GM18867 (cell line): ENCODE measurements around the gene ATF4.

Source experiments
- ATAC-seq: cut with Tn5 transposase; IDR thresholded peaks from one replicate; pipeline ENCODE4 v1.9.1; 2021; ENCODE audit warnings: mild to moderate bottlenecking, moderate library complexity; ENCODE audit not compliant: unreplicated experiment

The ATF4 gene

DNA sequence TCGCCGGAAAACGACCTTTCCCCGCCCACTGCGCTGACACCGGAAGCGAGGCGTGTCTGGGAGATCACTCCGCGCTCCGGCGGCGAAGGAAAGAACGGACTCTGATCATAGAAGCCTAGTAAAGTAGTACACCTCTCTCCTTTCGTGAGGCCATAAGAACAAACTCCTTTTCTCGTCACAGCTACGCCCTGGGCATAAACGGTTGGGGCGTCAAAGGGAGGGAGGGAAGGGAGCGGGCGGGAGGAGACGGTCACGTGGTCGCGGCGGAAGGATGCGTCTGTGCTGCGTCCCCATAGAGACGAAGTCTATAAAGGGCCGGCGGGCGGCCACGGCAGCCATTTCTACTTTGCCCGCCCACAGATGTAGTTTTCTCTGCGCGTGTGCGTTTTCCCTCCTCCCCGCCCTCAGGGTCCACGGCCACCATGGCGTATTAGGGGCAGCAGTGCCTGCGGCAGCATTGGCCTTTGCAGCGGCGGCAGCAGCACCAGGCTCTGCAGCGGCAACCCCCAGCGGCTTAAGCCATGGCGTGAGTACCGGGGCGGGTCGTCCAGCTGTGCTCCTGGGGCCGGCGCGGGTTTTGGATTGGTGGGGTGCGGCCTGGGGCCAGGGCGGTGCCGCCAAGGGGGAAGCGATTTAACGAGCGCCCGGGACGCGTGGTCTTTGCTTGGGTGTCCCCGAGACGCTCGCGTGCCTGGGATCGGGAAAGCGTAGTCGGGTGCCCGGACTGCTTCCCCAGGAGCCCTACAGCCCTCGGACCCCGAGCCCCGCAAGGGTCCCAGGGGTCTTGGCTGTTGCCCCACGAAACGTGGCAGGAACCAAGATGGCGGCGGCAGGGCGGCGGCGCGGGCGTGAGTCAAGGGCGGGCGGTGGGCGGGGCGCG is at the start of gene ATF4:
TSS of gene ATF4 (plus strand) at position 337 of the 880 bp plus-strand sequence. CDS start 884 bp downstream, outside the sequence.
- ATAC-seq = peak; percentile 45

GRCh38 chr22:39471381-39472141 is 48.8 kb upstream of the ATF4 start:
- ATAC-seq = no peak

DNA sequence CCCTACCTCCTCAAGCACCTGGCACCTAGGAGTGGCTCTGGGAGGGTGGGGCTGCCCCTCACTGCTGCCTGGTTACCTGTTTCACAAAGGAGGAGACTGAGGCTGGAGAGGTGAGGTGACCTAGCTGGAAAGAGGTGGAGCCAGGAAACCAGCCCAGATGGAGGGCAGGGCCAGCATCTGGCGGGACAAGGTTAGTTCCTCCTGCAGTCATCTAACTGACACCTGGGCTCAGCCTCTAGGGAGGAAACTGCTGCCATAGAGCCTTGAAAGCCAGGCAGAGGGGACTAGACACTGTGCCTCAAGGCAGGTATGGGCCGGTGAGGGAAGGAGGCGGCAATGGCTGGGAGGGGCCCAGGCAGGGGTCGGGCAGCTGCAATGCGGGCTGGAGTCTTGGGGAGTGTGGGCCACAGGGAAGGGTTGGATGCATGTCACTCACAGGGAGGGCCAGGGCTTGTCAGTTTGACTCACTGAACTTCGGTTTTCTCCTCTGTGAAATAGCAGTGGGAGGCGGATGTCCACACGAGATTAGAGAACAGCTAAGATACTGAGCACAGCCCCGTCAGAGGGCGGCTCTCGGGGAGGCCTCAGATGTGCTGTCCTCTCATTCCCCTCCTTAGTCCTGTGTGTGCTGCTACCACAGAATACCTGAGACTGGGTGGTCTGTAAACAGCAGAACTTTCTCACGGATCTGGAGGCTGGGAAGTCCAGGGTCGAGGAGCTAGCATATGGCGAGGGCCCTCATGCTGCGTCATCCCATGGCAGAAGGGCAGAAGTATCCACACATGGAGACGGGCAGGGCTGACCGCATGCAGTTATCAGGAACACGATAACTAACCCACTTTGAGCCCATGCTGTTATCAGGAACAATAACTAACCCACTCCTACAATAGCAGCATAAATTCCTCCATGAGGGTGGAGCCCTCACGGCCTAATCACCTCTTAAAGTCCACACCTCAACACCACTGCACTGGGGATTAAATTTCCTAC is 47.5 kb upstream of the ATF4 start:
- ATAC-seq = no peak

DNA sequence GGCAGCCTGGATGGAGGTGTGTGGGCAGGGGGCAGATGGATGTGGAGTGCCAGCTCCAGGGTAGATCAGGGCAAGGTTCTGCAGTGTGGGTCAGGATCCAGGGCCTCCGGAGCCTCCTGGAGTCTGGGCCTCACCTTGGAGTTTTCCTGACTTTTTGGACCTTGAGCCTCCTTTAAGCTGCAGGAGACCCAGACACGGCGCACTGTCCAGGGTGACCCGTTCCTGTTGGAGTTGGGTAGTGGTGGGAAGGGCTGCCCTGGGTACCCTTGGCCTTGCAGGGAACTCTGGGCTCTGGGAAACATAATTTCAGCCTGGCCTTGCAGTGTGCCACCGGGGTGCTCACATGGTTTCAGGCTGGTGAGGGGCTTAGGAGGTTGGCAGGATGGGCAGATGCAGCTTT is 46.5 kb upstream of the ATF4 start:
- ATAC-seq = no peak

DNA sequence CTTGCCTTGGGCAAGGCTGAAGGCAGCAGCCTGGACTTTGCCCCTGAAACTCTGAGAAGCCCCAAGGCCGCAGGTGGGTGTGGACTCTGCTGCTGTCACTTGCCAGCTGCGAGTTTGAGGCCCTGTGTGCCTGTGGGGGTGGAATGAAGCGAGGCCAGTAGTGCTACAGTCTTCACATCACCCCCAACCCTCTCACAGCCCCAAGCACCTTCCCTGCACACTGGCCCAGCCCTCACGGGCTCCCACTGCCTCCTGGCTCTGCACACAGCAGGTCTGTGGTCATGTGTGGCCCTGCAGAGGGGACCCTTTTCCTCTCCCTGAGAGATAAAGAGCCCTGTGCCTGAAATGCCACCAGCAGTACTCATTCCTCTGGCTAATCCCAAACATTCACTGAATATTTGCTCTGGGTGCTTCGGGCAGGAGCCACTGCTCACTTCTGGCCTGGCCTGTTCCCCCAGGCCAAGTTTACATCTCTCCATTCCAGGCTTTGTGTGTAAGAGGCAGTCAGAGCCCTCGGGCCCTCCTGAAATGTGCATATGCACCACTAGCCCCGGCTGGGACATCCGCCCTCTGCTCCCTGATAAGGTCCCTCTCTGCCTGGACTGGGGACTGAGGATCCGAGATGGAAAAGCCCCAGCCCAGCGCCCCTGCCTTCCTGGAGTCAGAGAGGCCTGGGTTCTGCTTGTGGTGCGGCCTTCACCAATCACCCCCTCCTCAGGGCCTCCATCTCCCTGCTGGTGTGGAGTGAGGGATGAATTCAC is 45.8 kb upstream of the ATF4 start:
- no peak for ATAC-seq

GRCh38 chr22:39475337-39475736 is 45.0 kb upstream of the ATF4 start:
- no peak for ATAC-seq

- no peak for ATAC-seq
Measured at GRCh38 chr22:39475902-39476301, 44.5 kb upstream of the ATF4 start.

- ATAC-seq = no peak
Measured at GRCh38 chr22:39476664-39477063, 43.7 kb upstream of the ATF4 start.

- ATAC-seq = no peak
Measured at GRCh38 chr22:39477542-39477941, 42.8 kb upstream of the ATF4 start.

- no peak for ATAC-seq
Measured at GRCh38 chr22:39478441-39478850, 41.9 kb upstream of the ATF4 start.

GRCh38 chr22:39479254-39479653 is 41.1 kb upstream of the ATF4 start:
- no peak for ATAC-seq

DNA sequence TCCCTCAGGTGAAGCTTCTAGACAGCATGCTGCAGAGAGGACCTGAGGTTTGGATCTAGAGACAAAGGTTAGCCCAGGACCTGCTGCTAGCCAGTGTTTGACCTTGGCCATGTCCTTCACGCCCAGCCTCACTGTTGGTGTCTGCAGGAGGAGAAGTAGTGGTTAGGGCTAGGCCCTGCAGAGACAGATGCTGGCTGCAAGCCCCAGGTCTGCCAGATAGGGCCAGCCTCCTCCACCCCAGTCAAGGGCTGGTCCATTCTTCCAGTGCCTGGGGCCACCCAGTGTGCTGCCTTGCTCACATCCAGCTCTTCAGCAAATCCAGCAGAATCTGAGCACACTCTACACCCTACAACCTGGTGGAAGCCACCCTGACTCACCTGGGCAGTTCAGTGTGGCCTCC is 39.8 kb upstream of the ATF4 start:
- no peak for ATAC-seq

GRCh38 chr22:39481054-39481453 is 39.3 kb upstream of the ATF4 start:
- no peak for ATAC-seq

- ATAC-seq = no peak
Measured at GRCh38 chr22:39481595-39481994, 38.8 kb upstream of the ATF4 start.

GRCh38 chr22:39482768-39483167 is 37.6 kb upstream of the ATF4 start:
- ATAC-seq = no peak

DNA sequence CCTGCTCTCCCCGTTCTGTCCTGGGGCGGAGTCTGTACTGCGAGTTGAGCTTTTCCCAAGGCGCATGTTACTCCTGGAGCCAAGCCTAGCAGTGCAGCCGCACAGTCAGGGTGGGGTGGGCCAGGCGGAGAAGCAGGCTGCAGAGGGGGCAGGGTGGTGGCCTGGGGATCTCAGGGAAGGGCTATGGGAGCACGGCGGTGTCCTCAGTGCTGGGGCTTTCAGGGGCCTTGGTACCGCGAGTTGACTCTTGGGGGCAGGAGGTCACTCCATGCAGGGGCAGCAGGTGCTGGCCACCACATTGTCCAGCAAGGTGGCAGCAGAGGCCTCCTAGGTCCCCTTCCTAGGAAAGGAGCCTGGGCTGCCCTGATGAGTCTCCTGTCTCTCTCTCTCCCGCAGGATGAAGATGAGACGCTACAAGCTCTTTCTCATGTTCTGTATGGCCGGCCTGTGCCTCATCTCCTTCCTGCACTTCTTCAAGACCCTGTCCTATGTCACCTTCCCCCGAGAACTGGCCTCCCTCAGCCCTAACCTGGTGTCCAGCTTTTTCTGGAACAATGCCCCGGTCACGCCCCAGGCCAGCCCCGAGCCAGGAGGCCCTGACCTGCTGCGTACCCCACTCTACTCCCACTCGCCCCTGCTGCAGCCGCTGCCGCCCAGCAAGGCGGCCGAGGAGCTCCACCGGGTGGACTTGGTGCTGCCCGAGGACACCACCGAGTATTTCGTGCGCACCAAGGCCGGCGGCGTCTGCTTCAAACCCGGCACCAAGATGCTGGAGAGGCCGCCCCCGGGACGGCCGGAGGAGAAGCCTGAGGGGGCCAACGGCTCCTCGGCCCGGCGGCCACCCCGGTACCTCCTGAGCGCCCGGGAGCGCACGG is 33.2 kb upstream of the ATF4 start:
- no peak for ATAC-seq

DNA sequence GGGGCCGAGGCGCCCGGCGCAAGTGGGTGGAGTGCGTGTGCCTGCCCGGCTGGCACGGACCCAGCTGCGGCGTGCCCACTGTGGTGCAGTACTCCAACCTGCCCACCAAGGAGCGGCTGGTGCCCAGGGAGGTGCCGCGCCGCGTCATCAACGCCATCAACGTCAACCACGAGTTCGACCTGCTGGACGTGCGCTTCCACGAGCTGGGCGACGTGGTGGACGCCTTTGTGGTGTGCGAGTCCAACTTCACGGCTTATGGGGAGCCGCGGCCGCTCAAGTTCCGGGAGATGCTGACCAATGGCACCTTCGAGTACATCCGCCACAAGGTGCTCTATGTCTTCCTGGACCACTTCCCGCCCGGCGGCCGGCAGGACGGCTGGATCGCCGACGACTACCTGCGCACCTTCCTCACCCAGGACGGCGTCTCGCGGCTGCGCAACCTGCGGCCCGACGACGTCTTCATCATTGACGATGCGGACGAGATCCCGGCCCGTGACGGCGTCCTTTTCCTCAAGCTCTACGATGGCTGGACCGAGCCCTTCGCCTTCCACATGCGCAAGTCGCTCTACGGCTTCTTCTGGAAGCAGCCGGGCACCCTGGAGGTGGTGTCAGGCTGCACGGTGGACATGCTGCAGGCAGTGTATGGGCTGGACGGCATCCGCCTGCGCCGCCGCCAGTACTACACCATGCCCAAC is 32.4 kb upstream of the ATF4 start:
- no peak for ATAC-seq

GRCh38 chr22:39488563-39489083 is 31.7 kb upstream of the ATF4 start:
- ATAC-seq = no peak
